Cardiac muscle cell (in vitro differentiated cells and primary cell): ENCODE results near the gene OPTC. TPM values are rescaled to one million over a fixed set of nuclear protein-coding genes. Genes with fewer than 3 reads are reported as not detected.

Experiments used
- DNase-seq, 2 donors: peaks; one replicate each; pipeline versions ENCODE4 v3.0.0 to v3.0.0-alpha.2; 2010 to 2017; ENCODE audit warnings: low read depth in 1 of 2, low spot score in 1 of 2
- H3K27ac ChIP-seq: fragments of 200-600 bp; sonication (generic); 2 replicates; pipeline ENCODE4 v1.5.1; 2016
- H3K27me3 ChIP-seq: fragments of 200-600 bp; sonication (generic); 2 replicates; pipeline ENCODE4 v1.6.0; 2016; ENCODE audit warnings: control low read depth
- H3K36me3 ChIP-seq: fragments of 200-600 bp; sonication (generic); 2 replicates; pipeline ENCODE4 v1.5.1; 2016; ENCODE audit warnings: control low read depth
- H3K4me1 ChIP-seq: fragments of 200-600 bp; sonication (generic); 2 replicates; pipeline ENCODE4 v1.8.1; 2017; ENCODE audit warnings: low read depth, mild to moderate bottlenecking, mixed run types
- H3K4me3 ChIP-seq: fragments of 200-600 bp; sonication (generic); 2 replicates; pipeline ENCODE4 v1.5.1; 2016; ENCODE audit warnings: mild to moderate bottlenecking
- H3K9me3 ChIP-seq: fragments of 200-600 bp; sonication (generic); 2 replicates; pipeline ENCODE4 v1.5.1; 2017; ENCODE audit warnings: low read depth, mild to moderate bottlenecking, control low read depth
- CTCF ChIP-seq: IDR thresholded peaks from 2 replicates; pipeline ENCODE4 v1.5.1; 2012; ENCODE audit warnings: low read depth, mild to moderate bottlenecking, low read length
- polyA plus RNA-seq: library from polyadenylated mRNA; unstranded; fragments of >200 nt; fragmentation: Nextera tagmentation; extraction: Ambion mirVana; gene quantifications from 2 replicates; pipeline ENCODE4 v1.2.1, GENCODE V29; 2016
- total RNA-seq: library from RNA; depleted of rRNA; stranded (reverse); fragments of >200 nt; gene quantifications from 2 replicates; pipeline ENCODE4 v1.2.3, GENCODE V29; 2016

The OPTC gene
- total and polyA plus RNA-seq, 2 experiments from 2014 or later = not detected

- Histone ChIP-seq H3K36me3 (no peaks in the 10 kb centered on the region), H3K4me1 (peaks cover 11% of the 10 kb centered on the region), H3K9me3 (no peaks in the 10 kb centered on the region), H3K27me3 (no peaks in the 10 kb centered on the region), H3K4me3 (no peak overlapping the region), H3K27ac (no peak overlapping the region)
- no peak for TF ChIP-seq CTCF
- DNase-seq = peak in 1 of 2 donors; percentile 46
Measured at GRCh38 chr1:203473281-203473680, 20.7 kb upstream of the OPTC start.

- TF ChIP-seq CTCF = no peak
- Histone ChIP-seq H3K27ac (no peak overlapping the region), H3K4me3 (no peak overlapping the region), H3K4me1 (peaks cover 11% of the 10 kb centered on the region), H3K9me3 (no peaks in the 10 kb centered on the region), H3K36me3 (no peaks in the 10 kb centered on the region), H3K27me3 (no peaks in the 10 kb centered on the region)
- no peak for DNase-seq
Measured at GRCh38 chr1:203473781-203474305, 20.1 kb upstream of the OPTC start.

- peak; percentile 29 to 60 for DNase-seq
- Histone ChIP-seq H3K4me3 (no peak within 1 kb of the TSS), H3K27ac (no peak within 1 kb of the TSS)
Measured at GRCh38 chr1:203475012-203475981, 18.7 kb upstream of the OPTC start, which contains the start of gene PRELP. PRELP (plus strand) TSS chr1:203475806; CDS start chr1:203483185, 7,379 bp downstream.

GRCh38 chr1:203476216-203476814 lies 17.6 kb upstream of the OPTC start:
- no peak for DNase-seq
- Histone ChIP-seq H3K4me3 (no peak overlapping the region), H3K27me3 (no peaks in the 10 kb centered on the region), H3K4me1 (peaks cover 11% of the 10 kb centered on the region), H3K36me3 (no peaks in the 10 kb centered on the region), H3K27ac (no peak overlapping the region), H3K9me3 (no peaks in the 10 kb centered on the region)
- no peak for TF ChIP-seq CTCF

More at GRCh38 chr1:203475012-203475981, 18.7 kb upstream of the OPTC start, which contains the start of gene PRELP:
- H3K36me3 ChIP-seq = no peaks in the 10 kb centered on the region
- no peaks in the 10 kb centered on the region for H3K27me3 ChIP-seq
- peaks cover 11% of the 10 kb centered on the region for H3K4me1 ChIP-seq
- no peaks in the 10 kb centered on the region for H3K9me3 ChIP-seq
- no peak for TF ChIP-seq CTCF

- Histone ChIP-seq H3K4me1 (peaks cover 11% of the 10 kb centered on the region), H3K4me3 (no peak overlapping the region), H3K27ac (no peak overlapping the region), H3K9me3 (no peaks in the 10 kb centered on the region), H3K36me3 (no peaks in the 10 kb centered on the region), H3K27me3 (no peaks in the 10 kb centered on the region)
- no peak for TF ChIP-seq CTCF
- no peak for DNase-seq
Measured at GRCh38 chr1:203477748-203478147, 16.2 kb upstream of the OPTC start.
